ENCODE measurements around the gene NDUFAF8.
A peak's percentile ranks its signal among the peaks of the same experiment; 100 is the strongest.

Gene NDUFAF8

DNA sequence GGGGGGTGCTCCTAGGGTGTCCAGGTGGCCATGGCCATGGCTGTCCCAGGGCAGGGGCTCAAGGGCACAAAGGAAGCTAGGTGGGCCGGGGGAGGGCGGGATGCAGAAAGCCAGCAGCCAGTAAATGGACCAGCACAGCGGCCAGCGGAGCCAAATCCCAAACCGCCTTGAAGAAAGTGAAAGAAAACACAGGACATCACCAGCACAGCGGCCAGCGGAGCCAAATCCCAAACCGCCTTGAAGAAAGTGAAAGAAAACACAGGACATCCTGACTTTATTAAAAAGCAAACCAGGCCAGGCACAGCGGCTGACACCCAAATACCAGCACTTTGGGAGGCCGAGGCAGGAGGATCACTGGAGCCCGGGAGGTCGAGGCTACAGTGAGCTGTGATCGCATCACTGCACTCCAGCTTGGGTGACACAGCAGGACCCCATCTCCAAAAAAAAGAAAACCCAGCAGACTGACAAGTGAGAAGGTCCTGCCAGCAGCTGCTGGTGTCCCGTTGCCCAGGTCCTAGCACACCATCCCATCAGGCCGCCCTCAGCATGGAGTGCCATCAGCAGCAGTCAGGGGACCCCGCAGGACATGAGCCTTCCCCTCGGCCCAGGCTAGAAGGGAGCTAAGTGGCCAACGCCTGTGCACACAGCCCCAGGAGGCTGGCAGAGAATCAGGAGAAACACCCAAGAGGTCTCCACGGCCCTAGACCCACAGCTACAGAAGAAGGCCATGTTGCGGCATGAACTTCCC lies 39.0 kb downstream of the NDUFAF8 start:
- no peak for DNase-seq

DNA sequence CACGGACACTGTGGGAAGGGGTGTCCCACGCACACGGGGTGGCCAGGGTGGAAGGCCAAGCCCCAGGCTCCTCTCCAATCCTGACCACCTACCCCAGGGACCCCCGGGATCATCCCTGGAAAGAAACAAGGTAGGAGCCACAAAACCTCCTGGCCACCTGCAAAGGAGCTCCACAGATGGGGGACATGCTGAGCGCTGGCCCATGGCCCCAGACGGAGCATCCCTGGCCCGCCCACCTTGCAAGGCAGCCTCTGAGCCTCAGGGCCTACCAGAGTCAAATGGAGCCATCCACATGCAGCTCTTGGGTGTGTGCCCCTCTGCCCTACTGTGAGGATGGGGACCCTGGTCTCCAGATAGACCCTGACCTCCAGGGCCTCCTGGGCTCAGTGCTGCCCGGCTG lies 39.7 kb downstream of the NDUFAF8 start:
- no peak for DNase-seq

DNA sequence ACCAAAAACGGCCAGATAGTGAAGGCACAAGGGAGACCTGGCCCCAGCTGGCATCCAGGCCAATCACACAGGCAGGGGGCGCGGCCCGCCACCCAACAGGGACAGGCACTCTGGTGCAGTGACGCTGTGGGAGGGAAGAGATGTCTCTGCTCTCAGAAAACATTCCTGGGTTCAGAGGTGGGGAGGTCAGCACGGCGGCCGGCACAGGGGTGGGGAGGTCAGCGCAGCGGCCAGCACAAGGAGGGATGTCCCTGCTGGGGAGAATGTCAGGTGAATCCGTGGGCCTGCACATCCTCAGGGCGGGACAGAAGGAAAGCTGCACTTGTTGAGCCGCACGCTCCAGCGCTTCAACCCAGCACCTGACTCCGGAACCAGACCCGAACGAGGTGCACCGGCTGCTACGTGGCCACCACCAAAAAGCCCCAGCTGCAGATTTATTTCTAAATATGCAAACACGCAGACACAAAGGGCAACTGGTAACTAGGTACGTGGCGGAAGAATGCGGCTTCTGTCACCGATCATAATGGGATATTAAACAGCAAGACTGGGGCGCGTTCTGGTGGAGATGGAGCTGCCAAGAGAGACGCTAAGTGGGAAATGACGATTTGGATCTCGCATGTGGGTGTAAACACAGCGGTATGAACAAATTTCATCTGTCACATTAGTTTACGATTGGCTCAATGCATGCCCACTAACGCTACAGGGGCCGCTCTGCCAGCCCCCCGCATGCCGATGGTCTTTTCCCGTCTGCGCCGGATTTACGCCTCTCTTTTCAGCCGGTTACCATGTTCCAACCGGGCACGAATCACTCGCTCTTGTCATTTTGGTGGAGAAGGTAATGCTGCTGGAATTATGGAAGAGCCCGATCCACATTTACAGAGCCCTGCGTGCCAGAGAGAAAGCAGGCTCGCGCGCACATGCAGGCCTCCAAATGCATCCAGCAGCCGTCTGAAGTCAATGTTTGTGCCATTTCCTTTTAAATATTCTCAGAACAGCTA lies 40.5 kb downstream of the NDUFAF8 start:
- DNase-seq, result no peak

DNA sequence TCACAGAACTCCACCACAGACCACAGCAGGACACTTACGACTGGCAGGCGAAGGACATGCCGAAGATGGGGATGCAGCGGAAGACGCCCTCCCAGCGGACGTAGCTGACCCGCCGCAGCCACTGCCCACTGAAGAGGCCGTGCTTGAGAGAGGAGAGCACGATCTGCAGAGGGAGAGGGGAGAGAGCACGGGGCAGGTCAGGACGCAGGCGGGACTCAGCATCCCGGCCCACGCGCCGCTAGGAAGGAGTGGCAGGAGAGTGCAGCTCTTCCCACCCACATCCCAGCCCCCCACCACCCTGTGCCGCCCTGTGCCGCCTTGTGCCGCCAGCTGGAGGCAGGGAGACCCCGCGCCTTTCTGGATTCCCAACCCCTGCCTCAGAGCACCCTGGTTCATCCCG lies 41.5 kb downstream of the NDUFAF8 start:
- no peak for DNase-seq

DNA sequence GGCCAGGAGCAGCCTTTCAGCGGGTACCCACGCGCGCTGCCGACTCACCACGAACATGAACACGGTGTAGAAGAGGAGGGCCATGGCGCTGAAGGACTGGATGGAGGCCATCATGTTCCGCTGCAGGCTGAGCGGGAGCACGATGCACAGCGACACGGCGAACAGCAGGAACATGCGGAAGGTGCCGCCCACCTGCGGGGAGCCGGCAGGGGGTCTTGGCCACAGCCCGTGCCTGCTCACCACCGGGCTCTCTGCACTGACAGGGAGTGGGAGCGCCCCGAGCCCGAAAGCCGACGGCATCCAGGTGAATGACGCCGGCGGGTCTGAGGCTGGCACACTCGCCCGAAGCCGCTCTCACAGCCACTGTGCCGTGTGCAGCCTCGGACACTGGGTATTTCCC lies 43.0 kb downstream of the NDUFAF8 start:
- DNase-seq, result no peak

DNA sequence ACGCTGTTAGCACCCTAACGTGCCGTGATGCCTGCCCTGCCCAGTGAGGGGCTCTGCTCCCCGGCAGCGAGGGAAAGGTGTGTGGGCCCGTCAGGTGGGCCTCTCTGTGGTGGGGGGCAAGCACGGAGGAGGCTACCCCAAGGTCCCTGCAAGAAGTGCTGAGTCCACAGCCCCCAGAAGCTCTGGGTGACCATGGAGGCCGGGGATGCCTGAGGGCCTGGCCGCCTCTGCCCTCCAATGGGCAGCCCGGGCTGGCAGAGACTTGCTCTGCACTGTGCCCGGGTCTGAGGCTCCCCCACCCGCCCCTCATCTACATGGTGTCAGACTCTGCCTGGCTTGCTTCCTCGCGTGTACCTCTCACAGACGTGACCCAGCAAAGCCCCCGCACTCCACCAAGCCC lies 43.8 kb downstream of the NDUFAF8 start:
- no peak for DNase-seq

DNA sequence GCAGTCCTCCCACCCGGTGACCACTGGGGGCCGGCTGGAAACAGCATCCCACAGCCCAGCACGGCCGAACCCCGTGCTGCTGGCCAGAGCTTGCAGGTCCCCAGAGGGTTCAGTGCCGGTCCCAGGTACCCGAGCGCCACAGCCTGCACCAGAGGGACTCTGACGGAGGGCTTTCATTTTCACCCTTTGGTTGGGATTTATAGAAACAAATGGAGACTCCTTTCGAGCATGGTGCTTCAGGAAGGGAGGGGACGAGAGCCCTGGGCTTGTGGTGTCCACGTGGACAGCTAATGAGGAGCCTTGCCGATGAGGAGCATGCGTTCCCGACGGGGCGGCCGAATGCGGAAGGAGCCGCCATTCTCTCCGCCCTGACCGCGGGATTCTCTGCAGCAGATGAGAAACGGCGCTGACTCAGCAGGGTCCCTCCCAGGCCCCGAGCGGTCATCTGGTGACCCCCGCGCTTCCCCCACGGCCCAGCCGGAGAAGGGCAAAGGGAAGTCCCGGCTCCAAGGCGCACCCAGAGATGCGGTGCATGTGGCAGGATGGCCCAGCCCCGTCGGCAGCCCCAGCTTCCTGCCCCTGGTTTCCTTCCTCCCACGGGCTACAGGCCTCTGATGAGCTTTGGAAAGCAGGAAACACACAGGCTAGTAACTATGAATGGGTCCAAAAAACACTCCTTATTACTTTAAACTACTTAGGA lies 46.2 kb downstream of the NDUFAF8 start:
- DNase-seq, result peak; percentile 95

DNA sequence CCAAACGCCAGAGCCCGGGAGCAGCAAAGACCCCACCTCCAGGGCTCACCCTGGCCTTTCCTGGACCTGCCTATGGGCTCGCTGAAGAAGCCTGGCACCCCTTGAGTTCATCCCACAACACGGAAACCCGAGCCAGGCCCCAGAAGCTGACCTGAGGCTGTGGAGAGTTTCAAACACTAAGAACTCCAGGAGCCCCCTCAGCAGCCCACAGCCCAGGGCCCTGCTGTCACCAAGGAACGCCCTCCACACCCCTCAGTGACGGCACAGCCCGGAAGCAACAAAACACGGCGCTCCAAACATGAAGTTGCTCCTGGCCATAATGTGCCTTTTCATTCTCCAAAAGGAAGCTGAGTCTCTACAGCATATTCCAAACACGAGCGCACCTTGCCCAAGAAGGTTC lies 46.8 kb downstream of the NDUFAF8 start:
- DNase-seq, result no peak

DNA sequence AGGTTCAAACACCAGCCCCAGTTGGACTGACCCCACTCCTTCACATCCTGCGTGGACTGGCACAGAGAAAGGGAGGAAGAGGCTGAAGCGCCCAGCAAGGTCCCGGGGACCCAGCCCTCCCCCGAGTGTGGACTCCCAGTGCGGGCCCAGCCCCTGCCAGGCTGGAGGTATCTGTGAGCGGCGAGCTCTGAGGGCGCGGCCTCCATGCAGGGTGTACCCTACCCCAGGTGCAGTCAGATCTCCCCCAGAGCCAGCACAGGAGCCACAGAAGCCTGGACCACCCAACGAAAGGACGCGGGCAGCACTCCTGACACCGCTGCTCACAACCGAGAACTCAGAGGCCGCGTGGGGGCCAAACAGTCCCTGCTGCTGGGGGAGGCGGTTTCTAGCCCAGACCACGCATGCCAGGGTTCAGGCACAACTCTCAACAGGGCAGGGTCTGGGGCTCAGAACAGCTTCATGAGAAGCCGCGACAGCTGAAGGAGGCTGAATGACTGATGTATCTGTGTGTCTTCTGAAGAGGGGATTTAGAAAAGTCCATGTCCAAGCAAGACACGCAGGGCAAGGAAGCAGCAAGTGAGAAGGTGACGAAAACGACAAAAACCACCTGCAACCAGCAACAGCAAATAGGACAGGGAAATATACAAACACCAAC lies 47.5 kb downstream of the NDUFAF8 start:
- DNase-seq, result no peak

DNA sequence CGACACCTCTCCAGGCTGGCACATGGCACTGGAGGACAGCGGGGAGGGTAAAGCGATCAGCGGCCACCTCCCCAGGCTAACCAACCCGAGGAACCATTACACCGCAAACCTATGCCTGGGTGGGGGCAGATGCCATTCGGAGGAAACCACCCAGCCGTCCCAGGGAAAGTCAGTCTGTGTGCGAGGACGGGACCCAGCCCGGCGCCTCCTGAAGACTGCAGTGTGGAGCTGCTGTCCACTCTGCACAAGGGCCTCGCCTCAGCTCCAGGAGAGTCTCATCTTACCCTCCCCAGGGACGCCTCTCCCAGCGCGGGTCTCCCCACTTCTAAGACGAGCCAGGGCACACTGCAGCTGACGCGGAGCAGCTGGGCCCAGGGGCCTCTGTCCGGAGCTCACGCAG lies 48.0 kb downstream of the NDUFAF8 start:
- no peak for DNase-seq

DNA sequence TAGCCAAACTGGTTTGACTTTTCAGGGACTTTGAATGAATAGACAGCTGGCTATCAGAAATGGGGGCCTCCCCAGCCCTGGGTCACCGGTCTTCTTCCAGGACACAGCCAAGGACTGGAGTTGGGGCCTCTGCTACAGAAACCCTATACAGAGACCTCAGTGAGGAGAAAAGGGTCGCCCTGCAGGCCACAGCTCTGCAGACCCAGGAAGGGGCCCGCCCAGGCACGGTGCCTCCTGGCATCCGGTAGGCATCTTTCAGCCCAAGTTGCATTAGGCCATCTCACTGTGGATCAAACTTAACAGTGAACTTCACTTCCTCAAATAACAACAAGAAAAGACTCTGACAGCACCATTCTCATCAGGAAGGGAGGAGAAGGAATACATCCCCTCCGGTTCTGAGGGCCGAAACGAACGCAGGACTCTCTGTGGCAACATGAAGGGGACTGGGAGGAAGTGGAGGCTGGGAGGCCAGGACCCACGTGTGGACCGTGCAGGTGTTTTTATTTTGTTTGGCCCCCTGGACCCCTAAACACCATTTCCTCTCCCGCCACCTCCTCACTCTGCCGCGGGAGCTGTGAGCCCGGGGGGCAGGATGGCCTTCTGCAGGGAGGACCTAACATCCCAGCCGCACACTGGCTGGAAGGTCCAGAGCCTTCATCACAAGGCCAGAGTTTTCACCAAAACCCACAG lies 48.8 kb downstream of the NDUFAF8 start:
- DNase-seq, result peak; percentile 19

DNA sequence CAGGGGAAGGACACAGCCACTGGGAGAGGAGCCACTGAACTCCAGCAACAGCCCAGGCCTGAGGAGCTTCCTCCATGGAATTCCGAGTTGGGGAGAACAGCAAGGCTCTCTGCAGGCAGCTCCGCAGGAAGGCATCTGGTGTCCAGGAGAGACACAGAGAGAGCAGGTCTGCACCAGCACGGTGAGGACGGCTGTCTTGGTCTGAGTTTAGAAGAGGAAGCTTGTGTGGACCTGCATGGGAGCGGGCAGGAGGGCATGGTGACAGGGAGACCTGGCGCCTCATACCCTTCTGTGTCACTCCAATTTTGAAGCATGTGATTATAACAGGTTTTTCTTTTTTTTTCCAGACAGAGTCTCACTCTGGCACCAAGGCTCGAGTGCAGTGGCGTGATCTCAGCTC lies 49.6 kb downstream of the NDUFAF8 start:
- DNase-seq, result no peak

DNA sequence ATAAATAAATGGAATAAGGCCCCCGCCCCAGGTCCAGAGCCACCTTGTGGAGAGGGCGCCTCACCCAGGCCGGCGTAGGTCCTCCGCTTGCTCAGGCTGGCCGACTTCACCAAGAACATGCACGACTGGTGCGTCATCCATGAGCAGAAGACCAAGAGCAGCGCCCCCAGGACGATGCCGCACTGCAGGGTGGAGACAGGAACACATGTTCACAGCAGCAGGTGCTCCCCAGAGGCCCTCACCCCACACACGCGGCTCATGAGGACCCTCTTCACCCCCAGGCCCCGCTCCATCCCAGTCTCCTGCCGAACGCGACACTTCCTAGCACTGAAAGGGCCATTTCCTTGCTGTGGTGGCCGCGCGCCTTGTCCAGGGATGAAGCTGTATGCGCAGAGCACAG lies 50.5 kb downstream of the NDUFAF8 start:
- DNase-seq, result no peak

DNA sequence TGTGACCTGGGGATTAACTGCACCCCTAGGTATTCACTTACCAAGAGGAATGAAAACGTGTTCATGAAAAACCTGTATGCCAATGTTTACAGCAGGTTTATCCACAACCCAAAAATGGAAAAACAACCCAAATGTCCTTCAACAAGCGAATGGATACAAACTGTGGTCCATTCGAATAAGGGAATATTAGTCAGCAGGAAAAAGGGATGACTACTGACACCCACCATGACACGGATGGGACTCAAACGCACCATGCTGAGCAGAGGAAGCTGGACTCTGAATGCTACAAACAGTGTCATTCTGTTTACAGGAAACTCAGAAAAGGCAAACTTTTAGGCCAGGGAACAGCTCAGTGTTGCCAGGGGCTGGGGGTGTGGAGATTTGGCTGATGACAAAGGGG lies 51.1 kb downstream of the NDUFAF8 start:
- DNase-seq, result no peak
